Right lung (tissue), 10 donors: Measurements from ENCODE around the gene GOLGA8H. TPM values are rescaled to one million over a fixed set of nuclear protein-coding genes. Genes with fewer than 3 reads are reported as not detected.
"Not testable (repeated sequence)": the region's sequence is repeated elsewhere in the genome, so short reads cannot be mapped to it uniquely, and the experiment has no call there.

Source experiments
- DNase-seq, 2 donors: peaks; one replicate each; pipeline ENCODE4 v3.0.0-alpha.2; 2013
- long read RNA-seq, 8 donors: transcript quantifications; one replicate each; lab custom pipeline, GENCODE V29; 2026
- polyA plus RNA-seq, 5 donors: library from polyadenylated mRNA; unstranded; fragments of 120-200 nt; gene quantifications; one replicate each; pipeline versions ENCODE4 v1.2.1 to v1.2.3, GENCODE V29; 2013; ENCODE audit warnings: inconsistent platforms in 1 of 5, low replicate concordance in 1 of 5; ENCODE audit not compliant: insufficient read length in 5 of 5, insufficient read depth in 1 of 5

GOLGA8H gene, protein sequence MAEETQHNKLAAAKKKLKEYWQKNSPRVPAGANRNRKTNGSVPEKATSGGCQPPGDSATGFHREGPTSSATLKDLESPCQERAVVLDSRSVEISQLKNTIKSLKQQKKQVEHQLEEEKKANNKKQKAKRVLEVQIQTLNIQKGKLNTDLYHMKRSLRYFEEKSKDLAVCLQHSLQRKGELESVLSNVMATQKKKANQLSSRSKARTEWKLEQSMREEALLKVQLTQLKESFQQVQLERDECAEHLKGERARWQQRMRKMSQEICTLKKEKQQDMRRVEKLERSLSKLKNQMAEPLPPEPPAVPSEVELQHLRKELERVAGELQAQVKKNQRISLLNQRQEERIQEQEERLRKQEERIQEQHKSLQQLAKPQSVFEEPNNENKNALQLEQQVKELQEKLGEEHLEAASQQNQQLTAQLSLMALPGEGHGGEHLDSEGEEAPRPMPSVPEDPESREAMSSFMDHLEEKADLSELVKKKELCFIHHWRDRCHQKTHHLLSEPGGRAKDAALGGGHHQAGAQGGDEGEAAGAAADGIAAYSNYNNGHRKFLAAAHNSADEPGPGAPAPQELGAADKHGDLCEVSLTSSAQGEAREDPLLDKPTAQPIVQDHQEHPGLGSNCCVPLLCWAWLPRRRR
- polyA plus RNA-seq: 1 to 10 TPM; 1.2 to 2.5 (median 1.8) TPM
- long read RNA-seq, donor 1: 0 reads
- long read RNA-seq, donor 2: 0 reads
- long read RNA-seq, donor 3: 0 reads
- long read RNA-seq, donor 4: 0 reads
- long read RNA-seq, donor 5: 0 reads
- long read RNA-seq, donor 6: 0 reads
- long read RNA-seq, donor 7: 0 reads
- long read RNA-seq, donor 8: 0 reads

DNA sequence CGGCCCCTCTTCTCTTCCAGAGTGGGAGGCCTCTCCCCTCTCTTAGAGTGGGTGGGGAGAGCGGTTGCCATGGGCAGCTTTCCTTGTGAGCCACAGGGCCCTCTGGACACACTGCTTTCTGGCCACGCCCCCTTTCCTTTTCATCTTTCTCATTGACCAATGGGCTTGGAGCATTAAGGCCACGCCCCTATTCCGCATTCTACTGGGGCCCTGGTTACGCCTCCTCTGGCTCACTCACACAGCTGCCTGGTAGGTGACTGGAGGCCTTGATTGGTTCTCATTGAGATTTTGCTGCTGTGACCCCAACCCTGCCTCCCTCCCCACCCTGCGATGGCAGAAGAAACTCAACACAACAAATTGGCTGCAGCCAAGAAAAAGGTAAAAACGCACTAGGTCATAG lies at the start of gene GOLGA8H:
Gene GOLGA8H, plus strand, starts transcription at position 233 of the 400 bp plus-strand sequence. Its CDS starts 98 bp downstream, at position 331.
- not testable (repeated sequence) for DNase-seq

- not testable (repeated sequence) for DNase-seq
These were observed 36.9 kb upstream of the GOLGA8H start for GRCh38 chr15:30566949-30567348.

- DNase-seq: not testable (repeated sequence)
These were observed 30.8 kb upstream of the GOLGA8H start for GRCh38 chr15:30573012-30573491.

- DNase-seq: not testable (repeated sequence)
These were observed 24.3 kb upstream of the GOLGA8H start for GRCh38 chr15:30579394-30579970.

DNA sequence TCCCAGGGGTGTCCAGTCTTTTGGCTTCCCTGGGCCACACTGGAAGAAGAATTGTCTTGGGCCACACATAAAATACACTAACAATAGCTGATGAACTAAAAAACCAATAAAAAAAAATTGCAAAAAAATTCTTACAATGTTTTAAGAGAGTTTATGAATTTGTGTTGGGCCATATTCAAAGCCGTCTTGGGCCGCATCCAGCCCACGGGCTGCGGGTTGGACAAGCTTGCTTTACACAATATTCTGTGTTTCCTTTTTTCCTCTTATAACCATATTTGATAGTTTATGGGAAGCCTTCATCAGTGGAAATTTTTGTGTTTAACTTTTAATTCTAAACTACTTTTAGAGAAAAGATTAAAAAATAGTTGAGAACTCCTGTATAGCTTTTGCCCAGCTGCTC lies 23.1 kb upstream of the GOLGA8H start:
- not testable (repeated sequence) for DNase-seq

- DNase-seq: not testable (repeated sequence)
These were observed 4.9 kb upstream of the GOLGA8H start for GRCh38 chr15:30598953-30599352.

DNA sequence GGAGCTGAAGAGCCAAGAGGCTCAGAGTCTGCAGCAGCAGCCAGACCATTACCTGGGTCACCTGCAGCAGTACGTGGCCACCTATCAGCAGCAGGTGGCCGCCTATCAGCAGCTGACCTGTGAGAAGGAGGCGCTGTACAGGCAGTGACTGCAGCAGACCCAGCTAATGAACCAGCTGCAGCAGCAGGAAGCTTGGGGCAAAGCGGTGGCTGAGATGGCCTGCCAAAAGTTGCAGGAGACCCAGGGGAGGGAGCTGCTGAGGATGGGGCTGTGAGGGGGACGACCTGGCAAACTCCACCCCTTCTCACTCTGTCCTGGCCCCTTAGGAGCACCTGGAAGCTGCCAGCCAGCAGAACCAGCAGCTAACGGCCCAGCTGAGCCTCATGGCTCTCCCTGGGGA lies 8.4 kb downstream of the GOLGA8H start:
- not testable (repeated sequence) for DNase-seq

DNA sequence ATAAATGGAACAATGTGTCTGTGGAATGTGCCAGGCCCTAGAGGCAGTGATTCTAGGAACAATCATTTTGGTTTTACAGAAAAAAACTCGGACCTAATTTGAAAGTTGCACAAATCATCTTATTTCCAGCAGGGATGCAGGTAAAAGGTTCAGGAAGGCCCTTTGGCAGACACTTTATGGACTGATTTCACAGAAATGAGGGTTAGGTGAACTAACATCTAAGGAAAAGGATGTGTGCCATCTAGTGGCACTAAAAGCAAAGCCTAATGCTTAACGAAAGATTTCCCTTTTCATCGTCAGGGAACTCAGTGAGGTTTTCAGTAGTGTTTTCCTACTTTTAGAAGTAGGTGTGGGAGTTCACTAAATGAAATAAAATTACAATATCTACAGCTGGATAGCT lies 17.5 kb downstream of the GOLGA8H start:
- DNase-seq: not testable (repeated sequence)

DNA sequence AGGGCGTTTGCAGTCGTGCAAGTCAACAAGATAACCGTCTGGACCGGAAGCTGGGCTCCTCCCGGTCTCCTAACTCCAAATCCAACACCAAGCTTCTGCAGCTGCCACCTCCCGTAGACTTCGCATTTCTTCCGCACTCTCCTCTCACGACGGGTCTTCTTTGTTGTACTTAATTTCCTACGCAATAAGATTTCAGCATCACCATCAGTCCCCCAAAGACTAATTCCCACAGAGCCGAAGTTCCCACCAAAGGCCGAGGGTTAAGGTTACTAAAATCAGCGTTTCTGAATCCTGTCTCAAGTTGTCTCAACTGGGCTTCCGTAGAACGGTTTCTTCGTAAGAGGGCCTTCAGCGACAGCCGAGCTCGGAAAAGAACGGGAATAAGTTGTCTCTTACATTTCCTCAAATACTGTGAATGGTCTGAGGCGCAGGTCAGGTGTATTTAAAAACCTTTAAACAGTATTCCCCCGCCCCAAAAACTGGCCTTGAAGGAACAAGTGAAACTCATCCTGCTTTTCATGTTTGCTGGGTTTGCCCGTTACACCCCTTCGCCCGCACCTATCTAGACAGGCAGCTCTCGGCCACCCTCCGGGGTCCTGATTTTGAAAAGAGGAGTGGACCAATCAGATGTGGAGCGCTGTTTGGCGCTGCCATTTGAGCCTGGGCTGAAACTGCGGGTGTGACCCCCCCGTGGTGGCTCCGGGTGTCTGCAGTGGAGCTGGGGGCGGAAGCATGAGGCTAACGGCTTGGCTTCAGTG lies 21.8 kb downstream of the GOLGA8H start, which contains the start of gene ARHGAP11B:
Gene ARHGAP11B, plus strand, starts transcription at position 693 of the 758 bp plus-strand sequence.
- peak; percentile 95 for DNase-seq

- DNase-seq: peak in 1 of 2 donors; percentile 12
These were observed 22.4 kb downstream of the GOLGA8H start for GRCh38 chr15:30626194-30626565.

- not testable (repeated sequence) for DNase-seq
These were observed 22.8 kb downstream of the GOLGA8H start for GRCh38 chr15:30626632-30627031.

GRCh38 chr15:30650012-30650929 lies 46.4 kb downstream of the GOLGA8H start:
- no peak for DNase-seq

DNA sequence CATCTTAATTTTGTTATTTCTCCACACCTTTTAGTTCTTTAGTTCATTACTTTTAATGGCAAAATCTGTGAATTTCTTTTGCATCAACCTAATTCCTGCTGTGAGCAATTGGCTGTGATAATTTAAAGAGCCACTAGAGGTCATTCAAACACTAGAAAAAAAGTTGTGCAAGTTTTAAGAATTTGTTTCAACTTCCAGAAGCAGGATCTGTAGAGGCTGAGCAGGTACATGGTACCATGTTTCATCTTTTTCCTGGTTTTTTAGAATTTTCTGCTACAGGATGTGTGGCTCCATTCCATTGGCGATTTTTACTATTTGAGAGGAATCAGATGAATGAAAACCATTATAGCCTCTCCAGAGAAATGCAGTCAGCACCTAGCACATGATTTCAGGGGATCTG lies 57.3 kb downstream of the GOLGA8H start:
- not testable (repeated sequence) for DNase-seq

Other genes with a start within 250 kb of the GOLGA8H start
- gene CHRFAM7A, start 210.5 kb upstream of the GOLGA8H start, polyA plus RNA-seq: 1 to 10 TPM; 2.6 to 6.6 (median 4.1) TPM
- gene GOLGA8R, start 189.8 kb upstream of the GOLGA8H start, polyA plus RNA-seq: 10 to 100 TPM in 4 of 5 donors, 1 to 10 TPM in 1; 9.7 to 13.7 (median 12.0) TPM
- gene GOLGA8Q, start 52.0 kb upstream of the GOLGA8H start, polyA plus RNA-seq: 1 to 10 TPM; 1.6 to 2.4 (median 1.9) TPM